B cell (primary cell): ENCODE data around the gene DDX17. TPM values are rescaled to one million over a fixed set of nuclear protein-coding genes. Genes with fewer than 3 reads are reported as not detected.
A peak's percentile ranks its signal among the peaks of the same experiment; 100 is the strongest.

Source experiments
- ATAC-seq: fragments of 200-7000 bp; cut with Tn5 transposase; one replicate; pipeline ENCODE4 v1.10.0; 2021; ENCODE audit warnings: low read depth, mild to moderate bottlenecking, moderate number of reproducible peaks, moderate library complexity
- CTCF ChIA-PET: fragments of 350-600 bp; sonication (Branson Sonifier 250); formaldehyde crosslinking; loops from one replicate; lab custom pipeline; 2021; ENCODE audit warnings: antibody characterized with exemption, inconsistent platforms; lab: Charles Lee
- POLR2A ChIA-PET: fragments of 350-600 bp; sonication (Branson Sonifier 250); formaldehyde crosslinking; loops from one replicate; lab custom pipeline; 2021; ENCODE audit warnings: antibody characterized with exemption; lab: Charles Lee
- DNase-seq: peaks from one replicate; pipeline ENCODE4 v3.0.0; 2013
- H2AFZ ChIP-seq: 2 replicates; pipeline ENCODE4 v1.6.1; 2012; ENCODE audit warnings: mild to moderate bottlenecking, low read depth, low read length; ENCODE audit not compliant: insufficient read depth, poor library complexity, severe bottlenecking
- H3K27ac ChIP-seq, 2 donors: 1 replicate in 1 of 2; 2 replicates in 1 of 2; pipeline ENCODE4 v1.5.1; 2012 to 2013; ENCODE audit warnings: low read length in 2 of 2, mild to moderate bottlenecking in 2 of 2, moderate library complexity in 1 of 2
- H3K27me3 ChIP-seq, 4 experiments: fragments of 200-600 bp in 1 of 4; sonication (generic) in 1 of 4; replicated peaks in 1 of 4; 1 replicate in 2 of 4; 2 replicates in 2 of 4; pipeline versions ENCODE4 v1.6.1 to v1.7.0; 2013 to 2016; ENCODE audit warnings: low read length in 3 of 4, mild to moderate bottlenecking in 2 of 4, mixed read lengths in 1 of 4, moderate library complexity in 1 of 4; ENCODE audit not compliant: insufficient read depth in 4 of 4, control insufficient read depth in 3 of 4; ENCODE audit errors: control extremely low read depth in 1 of 4
- H3K36me3 ChIP-seq, 2 experiments: replicated peaks in 1 of 2; 1 replicate in 1 of 2; 2 replicates in 1 of 2; pipeline versions ENCODE4 v1.6.1 to v1.7.1; 2013; ENCODE audit warnings: low read length in 1 of 2; ENCODE audit not compliant: insufficient read depth in 2 of 2, control insufficient read depth in 1 of 2; ENCODE audit errors: control extremely low read depth in 1 of 2, extremely low read depth in 1 of 2
- H3K4me1 ChIP-seq, 2 donors: fragments of 200-600 bp in 1 of 2; sonication (generic) in 1 of 2; 1 replicate in 1 of 2; 2 replicates in 1 of 2; pipeline versions ENCODE4 v1.5.1 to v1.6.1; 2013 to 2017; ENCODE audit warnings: low read length in 2 of 2; ENCODE audit not compliant: control insufficient read depth in 2 of 2, insufficient read depth in 2 of 2
- H3K4me2 ChIP-seq: replicated peaks from 2 replicates; pipeline ENCODE3; 2012; ENCODE audit warnings: mild to moderate bottlenecking, low read depth, low read length; ENCODE audit not compliant: poor library complexity, severe bottlenecking
- H3K4me3 ChIP-seq, 5 experiments: fragments of 200-600 bp in 1 of 5; sonication (generic) in 1 of 5; 1 replicate in 3 of 5; 2 replicates in 2 of 5; pipeline versions ENCODE4 v1.5.1 to v1.7.0; 2011 to 2016; ENCODE audit warnings: low read length in 4 of 5, mild to moderate bottlenecking in 4 of 5, low read depth in 2 of 5, control low read depth in 1 of 5, moderate library complexity in 1 of 5; ENCODE audit not compliant: insufficient read depth in 1 of 5; ENCODE audit errors: control extremely low read depth in 1 of 5, extremely low read depth in 1 of 5
- H3K79me2 ChIP-seq: fragments of 200-600 bp; sonication (generic); one replicate; pipeline ENCODE4 v1.6.0; 2016; ENCODE audit warnings: low read length; ENCODE audit not compliant: control insufficient read depth, insufficient read depth
- H3K9ac ChIP-seq: fragments of 200-600 bp; sonication (generic); 2 replicates; pipeline ENCODE4 v1.6.1; 2017; ENCODE audit warnings: mild to moderate bottlenecking, low read length, moderate library complexity
- H3K9me3 ChIP-seq, 3 donors: one replicate each; pipeline versions ENCODE4 v1.6.1 to v1.7.1; 2013; ENCODE audit warnings: low read length in 2 of 3; ENCODE audit not compliant: control insufficient read depth in 2 of 3, insufficient read depth in 1 of 3; ENCODE audit errors: control extremely low read depth in 1 of 3
- H4K20me1 ChIP-seq: 2 replicates; pipeline ENCODE4 v1.6.0; 2012; ENCODE audit warnings: mild to moderate bottlenecking, low read length; ENCODE audit not compliant: insufficient read depth, control insufficient read depth, poor library complexity, severe bottlenecking
- H3K27ac Mint-ChIP-seq: one replicate; pipeline ENCODE4 v1.8.0; 2021; ENCODE audit warnings: mixed read lengths
- H3K27me3 Mint-ChIP-seq: one replicate; pipeline ENCODE4 v1.8.0; 2021; ENCODE audit warnings: mixed read lengths
- H3K4me1 Mint-ChIP-seq: one replicate; pipeline ENCODE4 v1.8.0; 2021; ENCODE audit warnings: mixed read lengths
- H3K4me3 Mint-ChIP-seq: one replicate; pipeline ENCODE4 v1.8.0; 2021; ENCODE audit warnings: mixed read lengths
- H3K9me3 Mint-ChIP-seq: one replicate; pipeline ENCODE4 v1.8.0; 2022; ENCODE audit warnings: mixed read lengths; ENCODE audit not compliant: insufficient read depth
- CTCF ChIP-seq: fragments of 200-600 bp; IDR thresholded peaks from one replicate; pipeline ENCODE4 v1.8.0; 2022; ENCODE audit warnings: antibody characterized with exemption, mild to moderate bottlenecking
- EZH2 ChIP-seq: IDR thresholded peaks from 2 replicates; pipeline ENCODE4 v1.6.1; 2012; ENCODE audit warnings: borderline replicate concordance, low read depth, mild to moderate bottlenecking, moderate library complexity, low read length; ENCODE audit not compliant: insufficient read depth, poor library complexity, severe bottlenecking
- WGBS: methylation state at CpG from one replicate; pipeline ENCODE4 v1.1.5; 2013; ENCODE audit warnings: missing lambda C conversion rate; ENCODE audit not compliant: insufficient coverage; 5-methylcytosine and 5-hydroxymethylcytosine counted together
- intact Hi-C: fragments of 100-400 bp; cut with micrococcal nuclease; formaldehyde crosslinking; loops from one replicate; pipeline ENCODE4 v1.10.0; 2022
- polyA plus RNA-seq: library from polyadenylated mRNA; depleted of rRNA; stranded (reverse); fragments of >200 nt; gene quantifications from 2 replicates; pipeline ENCODE4 v1.2.3, GENCODE V29; 2012
- total RNA-seq, 2 donors: library from RNA; stranded (reverse); fragments of 120-200 nt in 1 of 2; gene quantifications; 1 replicate in 1 of 2; 2 replicates in 1 of 2; pipeline versions ENCODE4 v1.2.3 to v1.2.4, GENCODE V29; 2013 to 2022

Gene DDX17
- total and polyA plus RNA-seq, 2 donors (not counting 1 experiment from before 2014, with no cell fraction given), result 754 to 936 TPM

GRCh38 chr22:38469306-38469781 lies 36.8 kb downstream of the DDX17 start:
- peaks cover 0 to 38% (median 20%) of the 10 kb centered on the region in 4 experiments for H3K27me3 ChIP-seq
- no peak for DNase-seq
- no peaks in the 10 kb centered on the region for H3K9me3 Mint-ChIP-seq
- no peak overlapping the region for H3K4me2 ChIP-seq
- WGBS, result 98% methylated on average over 5 of the region's 6 CpGs
- peaks cover 30% of the 10 kb centered on the region for H3K27me3 Mint-ChIP-seq
- no peak overlapping the region for H3K27ac ChIP-seq
- no peak overlapping the region for H3K4me3 ChIP-seq
- no peaks in the 10 kb centered on the region for H3K36me3 ChIP-seq
- POLR2A ChIA-PET, result interaction anchor here (0.6 to 0.7 kb wide), 2 partner anchors 9 to 16 kb away, joined by 3 to 4 read pairs; no protein-coding TSS in a partner anchor
- no peak overlapping the region for H3K4me3 Mint-ChIP-seq
- intact Hi-C loops, result no loop called here
- TF ChIP-seq EZH2, result no peak
- TF ChIP-seq CTCF, result no peak
- H3K9ac ChIP-seq, result no peak overlapping the region
- peaks cover 12% of the 10 kb centered on the region for H3K4me1 Mint-ChIP-seq
- ATAC-seq, result no peak
- H3K9me3 ChIP-seq, result peaks cover 0 to 11% (median 0%) of the 10 kb centered on the region in 3 donors
- CTCF ChIA-PET, result no interaction called here
- peaks cover 10 to 15% of the 10 kb centered on the region in 2 donors for H3K4me1 ChIP-seq
- H3K79me2 ChIP-seq, result no peaks in the 10 kb centered on the region
- no peak overlapping the region for H2AFZ ChIP-seq
- H3K27ac Mint-ChIP-seq, result no peak overlapping the region
- no peaks in the 10 kb centered on the region for H4K20me1 ChIP-seq

GRCh38 chr22:38468443-38469305 lies 37.4 kb downstream of the DDX17 start:
- ChIA-PET CTCF (no interaction called here), POLR2A (no interaction called here)
- H3K27ac ChIP-seq, result no peak overlapping the region
- H3K27ac Mint-ChIP-seq, result no peak overlapping the region
- DNase-seq (no peak), ATAC-seq (no peak)
- peak overlapping the region; percentile 79 for H3K4me2 ChIP-seq
- no peak for TF ChIP-seq CTCF
- no peak for TF ChIP-seq EZH2
- peaks cover 0 to 44% (median 23%) of the 10 kb centered on the region in 4 experiments for H3K27me3 ChIP-seq
- intact Hi-C loops, result no loop called here
- no peaks in the 10 kb centered on the region for H3K36me3 ChIP-seq
- peaks cover 12% of the 10 kb centered on the region for H3K4me1 Mint-ChIP-seq
- H3K4me3 ChIP-seq, result peak overlapping the region in 3 of 5 experiments; percentile 34 to 62 (median 38)
- peaks cover 31% of the 10 kb centered on the region for H3K27me3 Mint-ChIP-seq
- no peaks in the 10 kb centered on the region for H3K79me2 ChIP-seq
- H3K9me3 Mint-ChIP-seq, result no peaks in the 10 kb centered on the region
- 82% methylated on average over 19 of the region's 28 CpGs for WGBS
- H2AFZ ChIP-seq, result peak overlapping the region; percentile 65
- peak overlapping the region; percentile 47 for H3K9ac ChIP-seq
- peaks cover 10 to 15% of the 10 kb centered on the region in 2 donors for H3K4me1 ChIP-seq
- no peaks in the 10 kb centered on the region for H4K20me1 ChIP-seq
- peaks cover 0 to 11% (median 0%) of the 10 kb centered on the region in 3 donors for H3K9me3 ChIP-seq
- peak overlapping the region; percentile 81 for H3K4me3 Mint-ChIP-seq
